Calu3 (cell line): ENCODE measurements around the gene ZBED4. TPM values are rescaled to one million over a fixed set of nuclear protein-coding genes. Genes with fewer than 3 reads are reported as not detected.
A peak's percentile ranks its signal among the peaks of the same experiment; 100 is the strongest.

ENCODE experiments used
- BruUV-seq: library from RNA; stranded (reverse); fragments of 400-500 nt; replicated peaks from 2 replicates; lab custom pipeline; 2021; lab: Mats Ljungman, UMichigan
- CTCF ChIA-PET: fragments of 300-600 bp; sonication (Branson Sonifier 250); formaldehyde crosslinking; loops from one replicate; lab custom pipeline; 2022; ENCODE audit warnings: antibody characterized with exemption; lab: Charles Lee
- DNase-seq: peaks from one replicate; pipeline ENCODE4 v3.0.0; 2022
- H3K27ac Mint-ChIP-seq: one replicate; pipeline ENCODE4 v1.8.0; 2022; ENCODE audit warnings: mixed read lengths; ENCODE audit not compliant: unreplicated experiment
- H3K27me3 Mint-ChIP-seq: one replicate; pipeline ENCODE4 v1.8.0; 2022; ENCODE audit warnings: mixed read lengths; ENCODE audit not compliant: unreplicated experiment
- H3K36me3 Mint-ChIP-seq: one replicate; pipeline ENCODE4 v1.8.0; 2022; ENCODE audit warnings: mild to moderate bottlenecking, moderate library complexity, mixed read lengths; ENCODE audit not compliant: insufficient read depth, unreplicated experiment
- H3K4me1 Mint-ChIP-seq: one replicate; pipeline ENCODE4 v1.8.0; 2022; ENCODE audit warnings: mild to moderate bottlenecking, low read depth, mixed read lengths; ENCODE audit not compliant: unreplicated experiment
- H3K4me3 Mint-ChIP-seq: one replicate; pipeline ENCODE4 v1.8.0; 2022; ENCODE audit warnings: mild to moderate bottlenecking, low read depth, moderate library complexity, mixed read lengths; ENCODE audit not compliant: unreplicated experiment
- H3K9me3 Mint-ChIP-seq: one replicate; pipeline ENCODE4 v1.8.0; 2022; ENCODE audit warnings: low read depth, mixed read lengths; ENCODE audit not compliant: unreplicated experiment
- CTCF ChIP-seq: fragments of 200-600 bp; IDR thresholded peaks from one replicate; pipeline ENCODE4 v1.8.0; 2022; ENCODE audit warnings: antibody characterized with exemption; ENCODE audit not compliant: unreplicated experiment
- intact Hi-C: fragments of 100-400 bp; cut with micrococcal nuclease; formaldehyde crosslinking; loops from one replicate; pipeline ENCODE4 v1.10.0; 2022; ENCODE audit not compliant: unreplicated experiment
- total RNA-seq: library from RNA; stranded (reverse); gene quantifications from 2 replicates; pipeline ENCODE4 v1.2.3, GENCODE V29; 2022

The ZBED4 gene
- total RNA-seq, 1 experiment from 2014 or later: 30.0 TPM

GRCh38 chr22:49927483-49928184 lies 74.0 kb downstream of the ZBED4 start:
- H3K4me3 Mint-ChIP-seq: no peak overlapping the region
- no peak for DNase-seq
- no TSS peak for BruUV-seq
- H3K9me3 Mint-ChIP-seq: no peaks in the 10 kb centered on the region
- intact Hi-C loops: no loop called here
- peaks cover 11% of the 10 kb centered on the region for H3K4me1 Mint-ChIP-seq
- no peaks in the 10 kb centered on the region for H3K27me3 Mint-ChIP-seq
- peaks cover 49% of the 10 kb centered on the region for H3K36me3 Mint-ChIP-seq
- no peak overlapping the region for H3K27ac Mint-ChIP-seq
- CTCF ChIA-PET: interaction anchor here (0.7 to 1.6 kb wide), 2 partner anchors 13 to 103 kb away, joined by 4 read pairs; no protein-coding TSS in a partner anchor
- TF ChIP-seq CTCF: no peak

- CTCF ChIA-PET: interaction anchor here (1.6 kb wide), 1 partner anchor 102 kb away, joined by 4 read pairs; no protein-coding TSS in a partner anchor
- Mint-ChIP-seq H3K27ac (peak overlapping the region; percentile 42), H3K9me3 (no peaks in the 10 kb centered on the region), H3K36me3 (peaks cover 49% of the 10 kb centered on the region), H3K4me1 (peaks cover 16% of the 10 kb centered on the region), H3K4me3 (peak overlapping the region; percentile 60), H3K27me3 (no peaks in the 10 kb centered on the region)
- intact Hi-C loops: no loop called here
- no TSS peak for BruUV-seq
- no peak for DNase-seq
- TF ChIP-seq CTCF: no peak
These were observed 74.5 kb downstream of the ZBED4 start for GRCh38 chr22:49928185-49928495.

GRCh38 chr22:49928555-49929210 lies 75.0 kb downstream of the ZBED4 start:
- CTCF ChIA-PET: no interaction called here
- H3K9me3 Mint-ChIP-seq: no peaks in the 10 kb centered on the region

More at GRCh38 chr22:49928555-49929210, 75.0 kb downstream of the ZBED4 start:
- BruUV-seq: no TSS peak
- H3K4me3 Mint-ChIP-seq: peak overlapping the region; percentile 60
- H3K36me3 Mint-ChIP-seq: peaks cover 44% of the 10 kb centered on the region
- H3K27me3 Mint-ChIP-seq: no peaks in the 10 kb centered on the region
- H3K27ac Mint-ChIP-seq: peak overlapping the region; percentile 42
- DNase-seq: no peak
- no peak for TF ChIP-seq CTCF
- intact Hi-C loops: no loop called here
- H3K4me1 Mint-ChIP-seq: peaks cover 21% of the 10 kb centered on the region
